Measurements from ENCODE around the gene AQP12B. TPM values are rescaled to one million over a fixed set of nuclear protein-coding genes. Genes with fewer than 3 reads are reported as not detected.

AQP12B gene
- total RNA-seq, 3 donors from 2014 or later (not counting 1 experiment from before 2014, with no cell fraction given) = not detected

DNA sequence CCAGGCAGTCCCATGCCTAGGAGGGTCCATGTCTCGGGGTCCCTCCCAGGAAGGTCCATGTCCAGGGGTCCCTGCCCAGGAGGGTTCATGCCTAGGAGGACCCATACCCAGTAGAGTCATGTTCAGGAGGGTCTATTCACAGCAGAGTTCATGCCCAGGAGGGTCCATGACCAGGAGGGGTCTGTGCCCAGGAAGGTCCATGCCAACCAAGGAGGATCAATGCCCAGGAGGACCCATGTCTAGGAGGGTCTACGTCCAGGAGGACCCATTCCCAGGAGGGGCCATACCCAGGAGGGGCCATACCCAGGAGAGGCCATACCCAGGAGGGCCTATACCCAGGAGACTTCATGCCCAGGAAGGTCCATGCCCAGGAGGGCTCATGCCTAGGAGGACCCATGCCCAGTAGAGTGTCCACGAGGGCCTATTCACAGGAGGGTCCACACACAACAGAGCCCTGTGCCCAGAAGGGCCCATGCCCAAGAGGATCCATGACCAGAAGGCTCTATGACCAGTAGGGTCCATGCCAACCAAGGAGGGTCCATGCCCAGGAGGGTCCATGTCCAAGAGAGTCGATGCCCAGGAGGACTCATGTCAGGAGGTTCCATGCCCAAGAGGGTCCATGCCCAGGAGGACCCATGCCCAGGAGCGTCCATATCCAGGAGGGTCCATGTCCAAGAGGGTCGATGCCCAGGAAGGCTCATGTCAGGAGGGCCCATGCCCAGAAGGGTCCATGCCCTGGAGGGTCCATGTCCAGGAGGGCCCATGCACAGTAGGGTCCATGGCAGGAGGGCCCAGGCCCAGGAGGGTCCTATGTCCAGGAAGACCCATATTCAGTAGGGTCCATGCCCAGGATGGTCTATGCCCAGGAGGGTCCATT lies 47.3 kb downstream of the AQP12B start:
- Mint-ChIP-seq H3K9me3 (peaks cover 2 to 3% of the 10 kb centered on the region in 2 donors), H3K27ac (no peak overlapping the region), H3K36me3 (no peaks in the 10 kb centered on the region), H3K4me3 (no peak overlapping the region), H3K4me1 (no peaks in the 10 kb centered on the region), H3K27me3 (ENCODE audit: low read depth in 2 of 2) (no peaks in the 10 kb centered on the region)
- Histone ChIP-seq H3K27ac (ENCODE audit: low read length) (no peak overlapping the region), H3K9me3 (ENCODE audit: control insufficient read depth, insufficient read depth, low read length) (peaks cover 8% of the 10 kb centered on the region), H3K4me3 (ENCODE audit: low read length) (no peak overlapping the region), H3K4me1 (ENCODE audit: control insufficient read depth, insufficient read depth, low read length) (no peaks in the 10 kb centered on the region), H3K27me3 (ENCODE audit: control insufficient read depth, insufficient read depth, low read length) (no peaks in the 10 kb centered on the region), H3K36me3 (ENCODE audit: control insufficient read depth, insufficient read depth, low read length) (no peaks in the 10 kb centered on the region)
- 94% methylated on average over 6 of the region's 6 CpGs for WGBS (ENCODE audit: insufficient coverage)
- DNase-seq (peak in 1 of 2 donors; percentile 9), ATAC-seq (peak in 1 of 3 donors; percentile 11)
- intact Hi-C loops (cut with micrococcal nuclease) = no loop called here
- TF ChIP-seq CTCF (IDR thresholded peaks at IDR 0.05) = no peak

GRCh38 chr2:240632306-240632721 lies 50.4 kb downstream of the AQP12B start:
- intact Hi-C loops (cut with micrococcal nuclease) = no loop called here
- Histone ChIP-seq H3K27me3 (ENCODE audit: control insufficient read depth, insufficient read depth, low read length) (no peaks in the 10 kb centered on the region), H3K4me1 (ENCODE audit: control insufficient read depth, insufficient read depth, low read length) (peaks cover 3% of the 10 kb centered on the region), H3K4me3 (ENCODE audit: low read length) (no peak overlapping the region), H3K27ac (ENCODE audit: low read length) (no peak overlapping the region), H3K9me3 (ENCODE audit: control insufficient read depth, insufficient read depth, low read length) (peaks cover 8% of the 10 kb centered on the region), H3K36me3 (ENCODE audit: control insufficient read depth, insufficient read depth, low read length) (no peaks in the 10 kb centered on the region)
- WGBS (ENCODE audit: insufficient coverage) = 92% methylated on average over 1 of the region's 1 CpG
- Mint-ChIP-seq H3K4me1 (no peaks in the 10 kb centered on the region), H3K36me3 (no peaks in the 10 kb centered on the region), H3K4me3 (no peak overlapping the region), H3K27ac (no peak overlapping the region), H3K9me3 (peaks cover 2 to 3% of the 10 kb centered on the region in 2 donors), H3K27me3 (ENCODE audit: low read depth in 2 of 2) (no peaks in the 10 kb centered on the region)
- peak in 1 of 3 donors; percentile 11 for ATAC-seq
- no peak for DNase-seq
- TF ChIP-seq CTCF (IDR thresholded peaks at IDR 0.05) = no peak

GRCh38 chr2:240631548-240632305 lies 51.0 kb downstream of the AQP12B start:
- peak in 1 of 2 donors; percentile 13 for DNase-seq
- no peak overlapping the region for H3K4me3 Mint-ChIP-seq
- Histone ChIP-seq H3K9me3 (ENCODE audit: control insufficient read depth, insufficient read depth, low read length) (peaks cover 8% of the 10 kb centered on the region), H3K4me1 (ENCODE audit: control insufficient read depth, insufficient read depth, low read length) (peaks cover 8% of the 10 kb centered on the region), H3K27me3 (ENCODE audit: control insufficient read depth, insufficient read depth, low read length) (no peaks in the 10 kb centered on the region), H3K27ac (ENCODE audit: low read length) (no peak overlapping the region), H3K36me3 (ENCODE audit: control insufficient read depth, insufficient read depth, low read length) (no peaks in the 10 kb centered on the region), H3K4me3 (ENCODE audit: low read length) (no peak overlapping the region)
- H3K27ac Mint-ChIP-seq = no peak overlapping the region
- H3K36me3 Mint-ChIP-seq = no peaks in the 10 kb centered on the region
- H3K9me3 Mint-ChIP-seq = peaks cover 2 to 3% of the 10 kb centered on the region in 2 donors
- no peak for TF ChIP-seq CTCF (IDR thresholded peaks at IDR 0.05)
- no peaks in the 10 kb centered on the region for H3K27me3 Mint-ChIP-seq (ENCODE audit: low read depth in 2 of 2)
- intact Hi-C loops (cut with micrococcal nuclease) = no loop called here
- ATAC-seq = peak in 1 of 3 donors; percentile 9
- WGBS (ENCODE audit: insufficient coverage) = 86% methylated on average over 11 of the region's 11 CpGs
- H3K4me1 Mint-ChIP-seq = peaks cover 0 to 2% of the 10 kb centered on the region in 2 donors

Measured in natural killer cell (primary cell).